Activated naive CD4-positive, alpha-beta T cell treated with anti-CD3 and anti-CD28 coated beads for 36 hours (primary cell): ENCODE measurements around the gene IRAK1. TPM values are rescaled to one million over a fixed set of nuclear protein-coding genes. Genes with fewer than 3 reads are reported as not detected.

Experiments used
- CTCF ChIA-PET: fragments of 350-600 bp; sonication (Branson Sonifier 250); formaldehyde crosslinking; loops from one replicate; lab custom pipeline; 2021; ENCODE audit warnings: antibody characterized with exemption; lab: Charles Lee
- DNase-seq: peaks from one replicate; pipeline ENCODE4 v3.0.0-alpha.2; 2020
- H3K27ac Mint-ChIP-seq: one replicate; pipeline ENCODE4 v1.8.0; 2021; ENCODE audit warnings: mild to moderate bottlenecking, mixed read lengths
- H3K27me3 Mint-ChIP-seq: one replicate; pipeline ENCODE4 v1.8.0; 2021; ENCODE audit warnings: low read depth, mixed read lengths
- H3K36me3 Mint-ChIP-seq: one replicate; pipeline ENCODE4 v1.8.0; 2021; ENCODE audit warnings: low read depth, mixed read lengths
- H3K4me1 Mint-ChIP-seq: one replicate; pipeline ENCODE4 v1.8.0; 2021; ENCODE audit warnings: low read depth, mixed read lengths
- H3K4me3 Mint-ChIP-seq: one replicate; pipeline ENCODE4 v1.8.0; 2021; ENCODE audit warnings: mild to moderate bottlenecking, moderate library complexity, mixed read lengths
- H3K9me3 Mint-ChIP-seq: one replicate; pipeline ENCODE4 v1.8.0; 2021; ENCODE audit warnings: mixed read lengths
- intact Hi-C: fragments of 100-400 bp; cut with micrococcal nuclease; formaldehyde crosslinking; loops from one replicate; pipeline ENCODE4 v1.15.1; 2023
- total RNA-seq, 2 experiments: library from RNA; stranded (reverse); gene quantifications; one replicate each; pipeline ENCODE4 v1.2.3, GENCODE V29; 2021

Gene IRAK1
- total RNA-seq = 10 to 100 TPM; 77.2 to 82.6 TPM

GRCh38 chrX:154019633-154020528 lies at the start of gene IRAK1:
Gene IRAK1, minus strand, starts transcription at chrX:154019902. Its CDS starts 90 bp downstream, at chrX:154019812.
- H3K4me1 Mint-ChIP-seq = peaks cover 19% of the 10 kb centered on the region
- H3K27me3 Mint-ChIP-seq = no peaks in the 10 kb centered on the region
- CTCF ChIA-PET = interaction anchor here (1.0 to 1.4 kb wide), 3 partner anchors 49 to 116 kb away, joined by 3 read pairs; partner anchors contain the start of gene HCFC1
- H3K36me3 Mint-ChIP-seq = peaks cover 16% of the 10 kb centered on the region
- DNase-seq = peak; percentile 45
- no peaks in the 10 kb centered on the region for H3K9me3 Mint-ChIP-seq
- peak within 1 kb of the TSS; percentile 92 for H3K27ac Mint-ChIP-seq
- peak within 1 kb of the TSS; percentile 88 for H3K4me3 Mint-ChIP-seq
- intact Hi-C loops = loop anchor here (1.0 to 5.0 kb wide), 6 partner anchors 17 to 93 kb away; partner anchors contain the start of genes ARHGAP4 and MECP2

GRCh38 chrX:154068560-154068959 lies 48.9 kb upstream of the IRAK1 start:
- H3K9me3 Mint-ChIP-seq = no peaks in the 10 kb centered on the region
- no peak overlapping the region for H3K4me3 Mint-ChIP-seq
- H3K36me3 Mint-ChIP-seq = peaks cover 3% of the 10 kb centered on the region
- peaks cover 58% of the 10 kb centered on the region for H3K4me1 Mint-ChIP-seq
- no peaks in the 10 kb centered on the region for H3K27me3 Mint-ChIP-seq
- CTCF ChIA-PET = no interaction called here
- intact Hi-C loops = no loop called here
- no peak for DNase-seq
- H3K27ac Mint-ChIP-seq = no peak overlapping the region

- no peak for DNase-seq
- Mint-ChIP-seq H3K4me1 (peaks cover 69% of the 10 kb centered on the region), H3K4me3 (no peak overlapping the region), H3K27ac (peak overlapping the region; percentile 28), H3K36me3 (peaks cover 7% of the 10 kb centered on the region), H3K9me3 (no peaks in the 10 kb centered on the region), H3K27me3 (no peaks in the 10 kb centered on the region)
- CTCF ChIA-PET = interaction anchor here (0.7 kb wide), 1 partner anchor 14 kb away, joined by 4 read pairs; no protein-coding TSS in a partner anchor
- intact Hi-C loops = no loop called here
These were observed 45.1 kb upstream of the IRAK1 start for GRCh38 chrX:154064637-154065435.

- Mint-ChIP-seq H3K4me1 (peaks cover 78% of the 10 kb centered on the region), H3K27me3 (no peaks in the 10 kb centered on the region), H3K4me3 (no peak overlapping the region), H3K36me3 (peaks cover 14% of the 10 kb centered on the region), H3K9me3 (no peaks in the 10 kb centered on the region), H3K27ac (peak overlapping the region; percentile 12)
- intact Hi-C loops = loop anchor here (1.0 kb wide), 1 partner anchor 12 kb away; no protein-coding TSS in a partner anchor
- CTCF ChIA-PET = no interaction called here
- no peak for DNase-seq
These were observed 43.5 kb upstream of the IRAK1 start for GRCh38 chrX:154063234-154063633.

- Mint-ChIP-seq H3K27ac (peak overlapping the region; percentile 32), H3K4me3 (no peak overlapping the region), H3K36me3 (peaks cover 17% of the 10 kb centered on the region), H3K9me3 (no peaks in the 10 kb centered on the region), H3K4me1 (peaks cover 84% of the 10 kb centered on the region), H3K27me3 (no peaks in the 10 kb centered on the region)
- CTCF ChIA-PET = no interaction called here
- DNase-seq = no peak
- intact Hi-C loops = no loop called here
These were observed 42.1 kb upstream of the IRAK1 start for GRCh38 chrX:154061801-154062200.

- H3K4me1 Mint-ChIP-seq = peaks cover 82% of the 10 kb centered on the region
- peaks cover 20% of the 10 kb centered on the region for H3K36me3 Mint-ChIP-seq
- peak overlapping the region; percentile 79 for H3K27ac Mint-ChIP-seq
- no peak overlapping the region for H3K4me3 Mint-ChIP-seq
- intact Hi-C loops = no loop called here
- no peaks in the 10 kb centered on the region for H3K27me3 Mint-ChIP-seq
- no peaks in the 10 kb centered on the region for H3K9me3 Mint-ChIP-seq
- no peak for DNase-seq
- CTCF ChIA-PET = no interaction called here
These were observed 40.1 kb upstream of the IRAK1 start for GRCh38 chrX:154059729-154060245.

GRCh38 chrX:154059231-154059630 lies 39.5 kb upstream of the IRAK1 start:
- Mint-ChIP-seq H3K9me3 (no peaks in the 10 kb centered on the region), H3K4me1 (peaks cover 76% of the 10 kb centered on the region), H3K27ac (peak overlapping the region; percentile 79), H3K27me3 (no peaks in the 10 kb centered on the region), H3K4me3 (no peak overlapping the region), H3K36me3 (peaks cover 20% of the 10 kb centered on the region)
- CTCF ChIA-PET = no interaction called here
- intact Hi-C loops = no loop called here
- no peak for DNase-seq

- H3K4me3 Mint-ChIP-seq = no peak overlapping the region
- DNase-seq = no peak
- no peaks in the 10 kb centered on the region for H3K9me3 Mint-ChIP-seq
- CTCF ChIA-PET = interaction anchor here (0.5 to 0.9 kb wide), 2 partner anchors 15 to 46 kb away, joined by 3 read pairs; no protein-coding TSS in a partner anchor
- peaks cover 20% of the 10 kb centered on the region for H3K36me3 Mint-ChIP-seq
- intact Hi-C loops = no loop called here
- H3K4me1 Mint-ChIP-seq = peaks cover 68% of the 10 kb centered on the region
- no peaks in the 10 kb centered on the region for H3K27me3 Mint-ChIP-seq
- peak overlapping the region; percentile 79 for H3K27ac Mint-ChIP-seq
These were observed 38.7 kb upstream of the IRAK1 start for GRCh38 chrX:154058214-154058997.

- DNase-seq = no peak
- H3K27me3 Mint-ChIP-seq = no peaks in the 10 kb centered on the region
- peaks cover 20% of the 10 kb centered on the region for H3K36me3 Mint-ChIP-seq
- no peak overlapping the region for H3K4me3 Mint-ChIP-seq
- H3K27ac Mint-ChIP-seq = peak overlapping the region; percentile 76
- peaks cover 63% of the 10 kb centered on the region for H3K4me1 Mint-ChIP-seq
- H3K9me3 Mint-ChIP-seq = no peaks in the 10 kb centered on the region
- CTCF ChIA-PET = interaction anchor here (0.9 kb wide), 1 partner anchor 45 kb away, joined by 3 read pairs; no protein-coding TSS in a partner anchor
- intact Hi-C loops = no loop called here
These were observed 38.1 kb upstream of the IRAK1 start for GRCh38 chrX:154057791-154058190.

GRCh38 chrX:154056770-154057241 lies 37.1 kb upstream of the IRAK1 start:
- no peak for DNase-seq
- CTCF ChIA-PET = no interaction called here
- peaks cover 61% of the 10 kb centered on the region for H3K4me1 Mint-ChIP-seq
- peak overlapping the region; percentile 76 for H3K27ac Mint-ChIP-seq
- peak overlapping the region; percentile 2 for H3K4me3 Mint-ChIP-seq
- peaks cover 17% of the 10 kb centered on the region for H3K36me3 Mint-ChIP-seq
- intact Hi-C loops = no loop called here
- no peaks in the 10 kb centered on the region for H3K9me3 Mint-ChIP-seq
- no peaks in the 10 kb centered on the region for H3K27me3 Mint-ChIP-seq

GRCh38 chrX:154051201-154051810 lies 31.6 kb upstream of the IRAK1 start:
- H3K4me1 Mint-ChIP-seq = peaks cover 32% of the 10 kb centered on the region
- no peaks in the 10 kb centered on the region for H3K9me3 Mint-ChIP-seq
- CTCF ChIA-PET = interaction anchor here (1.0 to 1.6 kb wide), 6 partner anchors 14 to 42 kb away, joined by 3 to 7 read pairs (median 4); no protein-coding TSS in a partner anchor
- H3K27me3 Mint-ChIP-seq = no peaks in the 10 kb centered on the region
- H3K4me3 Mint-ChIP-seq = no peak overlapping the region
- H3K36me3 Mint-ChIP-seq = peaks cover 11% of the 10 kb centered on the region
- peak; percentile 81 for DNase-seq
- peak overlapping the region; percentile 39 for H3K27ac Mint-ChIP-seq
- intact Hi-C loops = loop anchor here (1.0 to 2.0 kb wide), 4 partner anchors 12 to 85 kb away; no protein-coding TSS in a partner anchor
